PC-3 (cell line): Measurements from ENCODE around the gene TBX3. TPM values are rescaled to one million over a fixed set of nuclear protein-coding genes. Genes with fewer than 3 reads are reported as not detected.

Experiments
- ATAC-seq: fragments of 200-7000 bp; cut with Tn5 transposase; 2 replicates; pipeline ENCODE4 v1.9.1; 2020; ENCODE audit warnings: mild to moderate bottlenecking, moderate library complexity
- BruUV-seq: library from RNA; stranded (reverse); fragments of 400-500 nt; replicated peaks from 2 replicates; lab custom pipeline; 2021; lab: Mats Ljungman, UMichigan
- CTCF ChIA-PET: fragments of 300-600 bp; sonication (Branson Sonifier 250); formaldehyde crosslinking; loops from one replicate; lab custom pipeline; 2022; ENCODE audit warnings: antibody characterized with exemption; lab: Charles Lee
- POLR2A ChIA-PET: fragments of 300-600 bp; sonication (Branson Sonifier 250); formaldehyde crosslinking; loops from one replicate; lab custom pipeline; 2022; ENCODE audit warnings: antibody characterized with exemption; ENCODE audit not compliant: unreplicated experiment; lab: Charles Lee
- DNase-seq: peaks from one replicate; pipeline ENCODE4 v3.0.0-alpha.2; 2015
- H2AFZ ChIP-seq: fragments of 300-600 bp; sonication (generic); 2 replicates; pipeline ENCODE4 v1.6.0; 2016; ENCODE audit warnings: antibody characterized with exemption, low read length
- H3F3A ChIP-seq: fragments of 300-600 bp; sonication (generic); one replicate; pipeline ENCODE4 v1.6.0; 2017; ENCODE audit warnings: antibody characterized with exemption, low read length, control low read depth, mild to moderate bottlenecking; ENCODE audit not compliant: unreplicated experiment
- H3K27ac ChIP-seq: fragments of 300-600 bp; sonication (generic); 2 replicates; pipeline ENCODE4 v1.5.1; 2016; ENCODE audit warnings: mild to moderate bottlenecking, low read length
- H3K27me3 ChIP-seq: fragments of 300-600 bp; sonication (generic); 2 replicates; pipeline ENCODE4 v1.6.1; 2016; ENCODE audit warnings: low read length, mixed read lengths
- H3K36me3 ChIP-seq: fragments of 300-600 bp; sonication (generic); 2 replicates; pipeline ENCODE4 v1.6.1; 2016; ENCODE audit warnings: low read depth, mixed run types, low read length, mixed read lengths
- H3K4me1 ChIP-seq: fragments of 300-600 bp; sonication (generic); 2 replicates; pipeline ENCODE4 v1.5.1; 2016; ENCODE audit warnings: low read length; ENCODE audit not compliant: insufficient read depth
- H3K4me2 ChIP-seq: fragments of 300-600 bp; sonication (generic); 2 replicates; pipeline ENCODE4 v1.6.0; 2016; ENCODE audit warnings: low read length
- H3K4me3 ChIP-seq: fragments of 300-600 bp; sonication (generic); 2 replicates; pipeline ENCODE4 v1.5.1; 2016; ENCODE audit warnings: mild to moderate bottlenecking, low read length, mixed read lengths
- H3K79me2 ChIP-seq: fragments of 300-600 bp; sonication (generic); 2 replicates; pipeline ENCODE4 v1.6.1; 2017; ENCODE audit warnings: low read length, mixed read lengths
- H3K9ac ChIP-seq: fragments of 300-600 bp; sonication (generic); 2 replicates; pipeline ENCODE4 v1.6.0; 2016; ENCODE audit warnings: mild to moderate bottlenecking, low read length
- H3K9me2 ChIP-seq: fragments of 300-600 bp; sonication (generic); replicated peaks from 2 replicates; pipeline ENCODE4 v1.6.1; 2016; ENCODE audit warnings: mixed run types, low read length, mixed read lengths
- H3K9me3 ChIP-seq: fragments of 300-600 bp; sonication (generic); 2 replicates; pipeline ENCODE4 v1.6.1; 2016; ENCODE audit warnings: low read length, mixed read lengths
- H4K20me1 ChIP-seq: fragments of 300-600 bp; sonication (generic); 2 replicates; pipeline ENCODE4 v1.6.1; 2016; ENCODE audit warnings: low read length, mixed read lengths
- CTCF ChIP-seq: fragments of 300-600 bp; sonication (generic); conservative IDR thresholded peaks from 2 replicates; pipeline ENCODE4 v1.5.1; 2017; ENCODE audit warnings: antibody characterized with exemption, low read depth, mild to moderate bottlenecking, low read length
- EZH2 ChIP-seq: fragments of 300-600 bp; sonication (generic); IDR thresholded peaks from one replicate; pipeline ENCODE4 v1.6.1; 2017; ENCODE audit warnings: antibody characterized with exemption, mild to moderate bottlenecking, low read length; ENCODE audit not compliant: unreplicated experiment
- EZH2phosphoT487 ChIP-seq: fragments of 300-600 bp; sonication (generic); IDR thresholded peaks from 2 replicates; pipeline ENCODE4 v1.6.1; 2018; ENCODE audit warnings: mild to moderate bottlenecking, antibody characterized with exemption, low read length, borderline replicate concordance
- intact Hi-C: fragments of 100-400 bp; cut with micrococcal nuclease; formaldehyde crosslinking; loops from 2 replicates; pipeline ENCODE4 v1.9.0; 2023
- total RNA-seq: library from RNA; depleted of rRNA; stranded (reverse); fragments of >200 nt; gene quantifications from 2 replicates; pipeline ENCODE4 v1.2.3, GENCODE V29; 2014

The TBX3 gene
- total RNA-seq, 1 experiment from 2014 or later = 89.4 TPM

- BruUV-seq = no TSS peak
- H3K36me3 ChIP-seq = peaks cover 18% of the 10 kb centered on the region
- POLR2A ChIA-PET = no interaction called here
- ATAC-seq = no peak
- H3K9me3 ChIP-seq = no peaks in the 10 kb centered on the region
- no peaks in the 10 kb centered on the region for H3K27me3 ChIP-seq
- CTCF ChIA-PET = no interaction called here
- no peak overlapping the region for H3K9ac ChIP-seq
- peaks cover 48% of the 10 kb centered on the region for H3K79me2 ChIP-seq
- intact Hi-C loops = loop anchor here (2.0 kb wide), 2 partner anchors 127 to 217 kb away; no protein-coding TSS in a partner anchor
- H3K4me2 ChIP-seq = no peak overlapping the region
- no peak overlapping the region for H3K27ac ChIP-seq
- TF ChIP-seq EZH2phosphoT487 (no peak), CTCF (no peak), EZH2 (no peak)
- H4K20me1 ChIP-seq = peaks cover 28% of the 10 kb centered on the region
- H3F3A ChIP-seq = no peaks in the 10 kb centered on the region
- H3K9me2 ChIP-seq = no peaks in the 10 kb centered on the region
- H3K4me1 ChIP-seq = peaks cover 18% of the 10 kb centered on the region
- no peak for DNase-seq
- no peak overlapping the region for H2AFZ ChIP-seq
- no peak overlapping the region for H3K4me3 ChIP-seq
Observed at GRCh38 chr12:114685869-114686268, 1.9 kb upstream of the TBX3 start.

- no peaks in the 10 kb centered on the region for H3K9me2 ChIP-seq
- ChIA-PET CTCF (interaction anchor here (1.0 to 1.7 kb wide), 5 partner anchors 15 to 713 kb away, joined by 3 to 28 read pairs (median 8); no protein-coding TSS in a partner anchor), POLR2A (interaction anchor here (1.3 kb wide), 1 partner anchor 1068 kb away, joined by 6 read pairs; no protein-coding TSS in a partner anchor)
- peak overlapping the region; percentile 95 for H3K9ac ChIP-seq
- peak overlapping the region; percentile 99 for H3K4me2 ChIP-seq
- no peaks in the 10 kb centered on the region for H3K27me3 ChIP-seq
- H3K27ac ChIP-seq = peak overlapping the region; percentile 95
- peaks cover 13% of the 10 kb centered on the region for H3K4me1 ChIP-seq
- TF ChIP-seq EZH2 (no peak), EZH2phosphoT487 (no peak), CTCF (no peak)
- BruUV-seq = no TSS peak
- H3K36me3 ChIP-seq = peaks cover 23% of the 10 kb centered on the region
- H3K4me3 ChIP-seq = peak overlapping the region; percentile 94
- ATAC-seq = no peak
- H3K79me2 ChIP-seq = peaks cover 50% of the 10 kb centered on the region
- no peaks in the 10 kb centered on the region for H3K9me3 ChIP-seq
- intact Hi-C loops = loop anchor here (2.0 kb wide), 2 partner anchors 127 to 217 kb away; no protein-coding TSS in a partner anchor
- H2AFZ ChIP-seq = no peak overlapping the region
- peaks cover 33% of the 10 kb centered on the region for H4K20me1 ChIP-seq
- no peaks in the 10 kb centered on the region for H3F3A ChIP-seq
- DNase-seq = no peak
Observed at GRCh38 chr12:114685320-114685781, 1.4 kb upstream of the TBX3 start.

- Histone ChIP-seq H3F3A (no peaks in the 10 kb centered on the region), H3K9me2 (no peaks in the 10 kb centered on the region), H3K36me3 (peaks cover 27% of the 10 kb centered on the region), H3K4me2 (peak overlapping the region; percentile 99), H3K79me2 (peaks cover 55% of the 10 kb centered on the region), H3K27me3 (no peaks in the 10 kb centered on the region), H3K4me3 (peak overlapping the region; percentile 94), H3K27ac (peak overlapping the region; percentile 95), H2AFZ (peak overlapping the region; percentile 62), H3K4me1 (peaks cover 10% of the 10 kb centered on the region), H3K9me3 (no peaks in the 10 kb centered on the region), H4K20me1 (peaks cover 38% of the 10 kb centered on the region), H3K9ac (peak overlapping the region; percentile 95)
- intact Hi-C loops = loop anchor here (1.0 to 5.0 kb wide), 12 partner anchors 83 to 713 kb away; no protein-coding TSS in a partner anchor
- TF ChIP-seq EZH2 (no peak), CTCF (no peak), EZH2phosphoT487 (no peak)
- ChIA-PET CTCF (interaction anchor here (0.5 to 1.7 kb wide), 17 partner anchors 14 to 812 kb away, joined by 3 to 28 read pairs (median 5); no protein-coding TSS in a partner anchor), POLR2A (interaction anchor here (0.6 to 1.5 kb wide), 13 partner anchors 9 to 1069 kb away, joined by 5 to 41 read pairs (median 9); no protein-coding TSS in a partner anchor)
- BruUV-seq = TSS peak; percentile 62
- no peak for DNase-seq
- ATAC-seq = peak; percentile 34
Observed at GRCh38 chr12:114684870-114685273, 897 bp upstream of the TBX3 start.
